Trophoblast cell (in vitro differentiated cells and primary cell): ENCODE data around the gene PRG3.
"Not testable (repeated sequence)": the region's sequence is repeated elsewhere in the genome, so short reads cannot be mapped to it uniquely, and the experiment has no call there.

Experiments used
- DNase-seq, 2 donors: peaks; one replicate each; pipeline ENCODE4 v3.0.0-alpha.2; 2016
- H2AFZ ChIP-seq: 2 replicates; pipeline ENCODE4 v1.6.1; 2013; ENCODE audit warnings: low read length, moderate library complexity, mild to moderate bottlenecking; ENCODE audit not compliant: insufficient read depth, poor library complexity
- H2AK5ac ChIP-seq: 2 replicates; pipeline ENCODE4 v1.6.1; 2013; ENCODE audit warnings: mild to moderate bottlenecking, low read length
- H2BK120ac ChIP-seq: 2 replicates; pipeline ENCODE4 v1.6.1; 2013; ENCODE audit warnings: low read length, mild to moderate bottlenecking, moderate library complexity; ENCODE audit not compliant: insufficient read depth, poor library complexity
- H2BK12ac ChIP-seq: 2 replicates; pipeline ENCODE4 v1.6.1; 2013; ENCODE audit warnings: mild to moderate bottlenecking, low read length, moderate library complexity
- H2BK5ac ChIP-seq: 2 replicates; pipeline ENCODE4 v1.6.1; 2013; ENCODE audit warnings: low read length, low read depth, moderate library complexity, mild to moderate bottlenecking; ENCODE audit not compliant: poor library complexity
- H3K14ac ChIP-seq: 2 replicates; pipeline ENCODE4 v1.6.1; 2013; ENCODE audit warnings: mild to moderate bottlenecking, low read length
- H3K18ac ChIP-seq: 2 replicates; pipeline ENCODE4 v1.6.1; 2013; ENCODE audit warnings: mild to moderate bottlenecking, low read length
- H3K23ac ChIP-seq: 2 replicates; pipeline ENCODE4 v1.6.1; 2013; ENCODE audit warnings: low read length
- H3K27ac ChIP-seq: 2 replicates; pipeline ENCODE4 v1.5.1; 2013; ENCODE audit warnings: low read depth, mild to moderate bottlenecking, inconsistent platforms, low read length, moderate library complexity
- H3K27me3 ChIP-seq: 2 replicates; pipeline ENCODE4 v1.6.1; 2013; ENCODE audit warnings: inconsistent platforms, mild to moderate bottlenecking, low read length, moderate library complexity; ENCODE audit not compliant: insufficient read depth
- H3K36me3 ChIP-seq, 2 experiments: 1 replicate in 1 of 2; 2 replicates in 1 of 2; pipeline ENCODE4 v1.6.1; 2013; ENCODE audit warnings: low read length in 2 of 2, mild to moderate bottlenecking in 2 of 2, moderate library complexity in 1 of 2; ENCODE audit not compliant: insufficient read depth in 2 of 2, control insufficient read depth in 1 of 2
- H3K4ac ChIP-seq: 2 replicates; pipeline ENCODE4 v1.6.1; 2013; ENCODE audit warnings: low read depth, mild to moderate bottlenecking, low read length, moderate library complexity
- H3K4me1 ChIP-seq, 2 experiments: 1 replicate in 1 of 2; 2 replicates in 1 of 2; pipeline ENCODE4 v1.6.1; 2013; ENCODE audit warnings: low read length in 2 of 2, mild to moderate bottlenecking in 2 of 2, moderate library complexity in 1 of 2; ENCODE audit not compliant: insufficient read depth in 2 of 2, control insufficient read depth in 1 of 2
- H3K4me2 ChIP-seq: 2 replicates; pipeline ENCODE4 v1.6.1; 2013; ENCODE audit warnings: inconsistent platforms, mild to moderate bottlenecking, low read length, moderate library complexity
- H3K4me3 ChIP-seq: 2 replicates; pipeline ENCODE4 v1.5.1; 2013; ENCODE audit warnings: mild to moderate bottlenecking, low read depth, low read length, inconsistent platforms
- H3K79me1 ChIP-seq: one replicate; pipeline ENCODE4 v1.6.1; 2013; ENCODE audit warnings: low read length
- H3K79me2 ChIP-seq: 2 replicates; pipeline ENCODE4 v1.6.1; 2013; ENCODE audit warnings: low read length, mild to moderate bottlenecking; ENCODE audit not compliant: control insufficient read depth, insufficient read depth, poor library complexity
- H3K9ac ChIP-seq: 2 replicates; pipeline ENCODE4 v1.6.1; 2013; ENCODE audit warnings: mild to moderate bottlenecking, low read length
- H3K9me3 ChIP-seq: 2 replicates; pipeline ENCODE4 v1.6.1; 2013; ENCODE audit warnings: low read depth, mild to moderate bottlenecking, control low read depth, inconsistent platforms, low read length; ENCODE audit not compliant: insufficient read depth
- H4K12ac ChIP-seq: 2 replicates; pipeline ENCODE4 v1.6.1; 2013; ENCODE audit warnings: low read depth, mild to moderate bottlenecking, low read length, moderate library complexity
- H4K8ac ChIP-seq: 2 replicates; pipeline ENCODE4 v1.6.1; 2013; ENCODE audit warnings: low read depth, mild to moderate bottlenecking, low read length, moderate library complexity
- H4K91ac ChIP-seq: one replicate; pipeline ENCODE4 v1.6.1; 2013; ENCODE audit warnings: low read depth, mild to moderate bottlenecking, low read length, moderate library complexity
- WGBS: extraction: QIAGEN DNeasy Blood & Tissue Kit; methylation state at CpG from one replicate; pipeline ENCODE4 v1.1.7; 2013; ENCODE audit warnings: missing lambda C conversion rate; ENCODE audit not compliant: insufficient read length, insufficient coverage; ENCODE audit errors: extremely low coverage; 5-methylcytosine and 5-hydroxymethylcytosine counted together

The PRG3 gene

GRCh38 chr11:57361420-57361819 is 19.5 kb downstream of the PRG3 start:
- H4K12ac ChIP-seq, H3K79me2 ChIP-seq, H3K4ac ChIP-seq, H2AK5ac ChIP-seq, H3K4me3 ChIP-seq, H3K23ac ChIP-seq, H2BK12ac ChIP-seq, H3K36me3 ChIP-seq, H3K9me3 ChIP-seq, H3K9ac ChIP-seq, H4K91ac ChIP-seq, DNase-seq, H2BK120ac ChIP-seq, H3K18ac ChIP-seq, H4K8ac ChIP-seq, H3K4me1 ChIP-seq, H3K27me3 ChIP-seq, H2AFZ ChIP-seq, H2BK5ac ChIP-seq, H3K14ac ChIP-seq, H3K4me2 ChIP-seq, H3K27ac ChIP-seq, H3K79me1 ChIP-seq: not testable (repeated sequence)

GRCh38 chr11:57360991-57361390 is 20.0 kb downstream of the PRG3 start:
- Histone ChIP-seq H3K79me2 (no peaks in the 10 kb centered on the region), H2AK5ac (no peak overlapping the region), H3K79me1 (no peaks in the 10 kb centered on the region), H3K4me2 (no peak overlapping the region), H3K18ac (no peak overlapping the region), H3K23ac (no peak overlapping the region), H4K91ac (no peak overlapping the region), H4K12ac (no peak overlapping the region), H2AFZ (no peak overlapping the region), H3K4me3 (no peak overlapping the region), H3K36me3 (no peaks in the 10 kb centered on the region), H3K27ac (no peak overlapping the region), H3K4ac (no peak overlapping the region), H3K9me3 (no peaks in the 10 kb centered on the region), H2BK12ac (no peak overlapping the region), H2BK5ac (no peak overlapping the region), H2BK120ac (no peak overlapping the region), H3K4me1 (no peaks in the 10 kb centered on the region), H4K8ac (no peak overlapping the region), H3K9ac (no peak overlapping the region), H3K14ac (no peak overlapping the region), H3K27me3 (no peaks in the 10 kb centered on the region)
- no CpG with 5 or more reads among the region's 8 CpGs for WGBS
- no peak for DNase-seq

- no peaks in the 10 kb centered on the region for H3K79me2 ChIP-seq
- H3K4me1 ChIP-seq: no peaks in the 10 kb centered on the region
- H3K36me3 ChIP-seq: no peaks in the 10 kb centered on the region
- no peak overlapping the region for H2BK5ac ChIP-seq
- H3K4me2 ChIP-seq: no peak overlapping the region
- no peak overlapping the region for H3K4ac ChIP-seq
- H4K91ac ChIP-seq: no peak overlapping the region
- no peaks in the 10 kb centered on the region for H3K27me3 ChIP-seq
- H3K4me3 ChIP-seq: no peak overlapping the region
- H2AK5ac ChIP-seq: no peak overlapping the region
- H4K8ac ChIP-seq: no peak overlapping the region
- H4K12ac ChIP-seq: no peak overlapping the region
- H2BK120ac ChIP-seq: no peak overlapping the region
- WGBS: no CpG with 5 or more reads among the region's 9 CpGs
- no peak for DNase-seq
- no peak overlapping the region for H3K18ac ChIP-seq
- no peak overlapping the region for H2BK12ac ChIP-seq
- no peaks in the 10 kb centered on the region for H3K9me3 ChIP-seq
- no peak overlapping the region for H3K27ac ChIP-seq
- no peaks in the 10 kb centered on the region for H3K79me1 ChIP-seq
- H3K23ac ChIP-seq: no peak overlapping the region
- H2AFZ ChIP-seq: no peak overlapping the region
- H3K9ac ChIP-seq: no peak overlapping the region
- H3K14ac ChIP-seq: no peak overlapping the region
These were observed 20.9 kb downstream of the PRG3 start for GRCh38 chr11:57359896-57360690.

GRCh38 chr11:57359396-57359795 is 21.6 kb downstream of the PRG3 start:
- Histone ChIP-seq H3K27ac (no peak overlapping the region), H3K14ac (no peak overlapping the region), H3K4me2 (no peak overlapping the region), H3K79me1 (no peaks in the 10 kb centered on the region), H3K9ac (no peak overlapping the region), H2AFZ (no peak overlapping the region), H3K4ac (no peak overlapping the region), H4K8ac (no peak overlapping the region), H3K18ac (no peak overlapping the region), H3K23ac (no peak overlapping the region), H3K9me3 (no peaks in the 10 kb centered on the region), H4K91ac (no peak overlapping the region), H3K27me3 (no peaks in the 10 kb centered on the region), H2BK5ac (no peak overlapping the region), H3K4me3 (no peak overlapping the region), H4K12ac (no peak overlapping the region), H3K4me1 (no peaks in the 10 kb centered on the region), H2BK12ac (no peak overlapping the region), H3K79me2 (no peaks in the 10 kb centered on the region), H3K36me3 (no peaks in the 10 kb centered on the region), H2AK5ac (no peak overlapping the region), H2BK120ac (no peak overlapping the region)
- DNase-seq: no peak
- WGBS: no CpG with 5 or more reads among the region's 5 CpGs
